ENCODE results near the gene BBS10.

- TF ChIP-seq POLR2A (IDR thresholded peaks at IDR 0.05) (no peak), CTCF (IDR thresholded peaks at IDR 0.05) (no peak), EP300 (IDR thresholded peaks at IDR 0.05; ENCODE audit: low read depth) (no peak), POLR2AphosphoS5 (IDR thresholded peaks at IDR 0.05) (no peak)
Measured at GRCh38 chr12:76387614-76388013, 39.4 kb upstream of the BBS10 start.
